Natural killer cell (primary cell): ENCODE results near the gene PRPF8. TPM values are rescaled to one million over a fixed set of nuclear protein-coding genes. Genes with fewer than 3 reads are reported as not detected.
"Not testable (repeated sequence)": the region's sequence is repeated elsewhere in the genome, so short reads cannot be mapped to it uniquely, and the experiment has no call there.

Experiments
- ATAC-seq, 3 donors: fragments of 150-1000 bp in 2 of 3; fragments of 200-7000 bp in 1 of 3; cut with Tn5 transposase; 1 replicate in 1 of 3; 2 replicates in 2 of 3; pipeline ENCODE4 v1.10.0; 2021; ENCODE audit warnings: mild to moderate bottlenecking in 2 of 3, moderate library complexity in 2 of 3
- DNase-seq, 2 donors: peaks; one replicate each; pipeline versions ENCODE4 v3.0.0 to v3.0.0-alpha.2; 2013 to 2021; ENCODE audit warnings: mixed read lengths in 1 of 2
- H3K27ac ChIP-seq: one replicate; pipeline ENCODE4 v1.5.1; 2013; ENCODE audit warnings: mild to moderate bottlenecking, low read length
- H3K27me3 ChIP-seq: one replicate; pipeline ENCODE4 v1.6.1; 2013; ENCODE audit warnings: low read length; ENCODE audit not compliant: control insufficient read depth, insufficient read depth
- H3K36me3 ChIP-seq: one replicate; pipeline ENCODE4 v1.6.1; 2013; ENCODE audit warnings: low read length; ENCODE audit not compliant: control insufficient read depth, insufficient read depth
- H3K4me1 ChIP-seq: one replicate; pipeline ENCODE4 v1.6.1; 2013; ENCODE audit warnings: low read length; ENCODE audit not compliant: control insufficient read depth, insufficient read depth
- H3K4me3 ChIP-seq: one replicate; pipeline ENCODE4 v1.5.1; 2013; ENCODE audit warnings: low read length
- H3K9me3 ChIP-seq: one replicate; pipeline ENCODE4 v1.6.1; 2013; ENCODE audit warnings: low read length; ENCODE audit not compliant: control insufficient read depth, insufficient read depth
- H3K27ac Mint-ChIP-seq, 2 donors: one replicate each; pipeline ENCODE4 v1.8.0; 2022; ENCODE audit warnings: mild to moderate bottlenecking in 2 of 2, mixed read lengths in 2 of 2, moderate library complexity in 1 of 2
- H3K27me3 Mint-ChIP-seq, 2 donors: one replicate each; pipeline ENCODE4 v1.8.0; 2022; ENCODE audit warnings: low read depth in 2 of 2, mixed read lengths in 2 of 2
- H3K36me3 Mint-ChIP-seq: one replicate; pipeline ENCODE4 v1.8.0; 2022; ENCODE audit warnings: mixed read lengths
- H3K4me1 Mint-ChIP-seq, 2 donors: one replicate each; pipeline ENCODE4 v1.8.0; 2022; ENCODE audit warnings: mixed read lengths in 2 of 2
- H3K4me3 Mint-ChIP-seq: one replicate; pipeline ENCODE4 v1.8.0; 2022; ENCODE audit warnings: mild to moderate bottlenecking, moderate library complexity, mixed read lengths
- H3K9me3 Mint-ChIP-seq, 2 donors: one replicate each; pipeline ENCODE4 v1.8.0; 2022; ENCODE audit warnings: mixed read lengths in 2 of 2
- WGBS: methylation state at CpG from one replicate; pipeline ENCODE4 v1.1.7; 2013; ENCODE audit warnings: missing lambda C conversion rate; ENCODE audit not compliant: insufficient coverage; 5-methylcytosine and 5-hydroxymethylcytosine counted together
- intact Hi-C: fragments of 100-400 bp; cut with micrococcal nuclease; formaldehyde crosslinking; loops from one replicate; pipeline ENCODE4 v1.14.2; 2022
- total RNA-seq, 4 donors: library from RNA; stranded (reverse); fragments of 120-200 nt in 1 of 4; gene quantifications; one replicate each; pipeline versions ENCODE4 v1.2.3 to v1.2.4, GENCODE V29; 2013 to 2022
- TF ChIP-seq, protein P1 (sequence below): fragments of 200-600 bp; IDR thresholded peaks from one replicate; pipeline ENCODE4 v1.8.0; 2022; ENCODE audit warnings: antibody characterized with exemption

The PRPF8 gene
- total RNA-seq, 3 donors from 2014 or later (not counting 1 experiment from before 2014, with no cell fraction given), result 475 to 508 (median 480) TPM

DNA sequence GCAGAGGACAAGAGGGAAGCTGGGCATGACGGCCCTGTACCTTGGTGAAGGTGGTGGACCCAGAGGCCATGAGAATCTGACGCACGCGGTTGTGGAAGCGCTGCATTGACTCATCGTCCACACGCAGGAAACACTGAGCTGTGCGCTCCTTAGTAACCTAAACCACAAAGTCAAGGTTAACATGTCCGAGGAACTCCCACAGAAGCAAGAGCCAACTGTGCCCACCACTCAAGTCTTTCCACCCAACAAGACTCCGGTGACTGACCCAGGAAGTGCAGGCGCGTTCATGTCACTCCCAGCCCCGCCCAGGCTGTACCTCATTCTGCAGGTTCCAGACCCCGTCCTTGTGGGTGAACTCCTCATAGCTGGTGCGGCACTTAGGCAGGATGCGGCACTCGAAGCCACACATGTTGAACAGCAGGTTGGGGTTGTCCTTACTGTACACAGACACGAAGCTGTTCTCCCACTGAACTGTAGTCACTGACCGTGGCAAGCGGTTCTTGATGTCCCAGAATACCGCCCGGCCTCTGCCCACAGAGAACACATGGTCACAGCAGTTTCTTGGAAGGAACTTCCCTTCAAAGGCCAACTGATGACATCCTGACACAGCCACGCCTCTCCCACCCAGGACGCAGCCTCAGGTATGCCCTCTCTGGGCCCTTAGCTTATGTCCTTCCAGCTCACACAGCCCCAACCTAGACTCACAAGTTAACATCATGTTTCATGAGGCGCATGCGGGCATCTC lies 11.5 kb downstream of the PRPF8 start:
- DNase-seq (peak in 1 of 2 donors; percentile 47), ATAC-seq (peak; percentile 23 to 38 (median 34))
- H3K4me3 Mint-ChIP-seq, result no peak overlapping the region
- no peak overlapping the region for H3K4me3 ChIP-seq
- no peak overlapping the region for H3K27ac Mint-ChIP-seq
- H3K36me3 ChIP-seq, result peaks cover 90% of the 10 kb centered on the region
- 88% methylated on average over 26 of the region's 26 CpGs for WGBS
- H3K4me1 ChIP-seq, result no peaks in the 10 kb centered on the region
- intact Hi-C loops, result no loop called here
- no peaks in the 10 kb centered on the region for H3K9me3 ChIP-seq
- no peaks in the 10 kb centered on the region for H3K27me3 ChIP-seq
- TF ChIP-seq, protein P1, sequence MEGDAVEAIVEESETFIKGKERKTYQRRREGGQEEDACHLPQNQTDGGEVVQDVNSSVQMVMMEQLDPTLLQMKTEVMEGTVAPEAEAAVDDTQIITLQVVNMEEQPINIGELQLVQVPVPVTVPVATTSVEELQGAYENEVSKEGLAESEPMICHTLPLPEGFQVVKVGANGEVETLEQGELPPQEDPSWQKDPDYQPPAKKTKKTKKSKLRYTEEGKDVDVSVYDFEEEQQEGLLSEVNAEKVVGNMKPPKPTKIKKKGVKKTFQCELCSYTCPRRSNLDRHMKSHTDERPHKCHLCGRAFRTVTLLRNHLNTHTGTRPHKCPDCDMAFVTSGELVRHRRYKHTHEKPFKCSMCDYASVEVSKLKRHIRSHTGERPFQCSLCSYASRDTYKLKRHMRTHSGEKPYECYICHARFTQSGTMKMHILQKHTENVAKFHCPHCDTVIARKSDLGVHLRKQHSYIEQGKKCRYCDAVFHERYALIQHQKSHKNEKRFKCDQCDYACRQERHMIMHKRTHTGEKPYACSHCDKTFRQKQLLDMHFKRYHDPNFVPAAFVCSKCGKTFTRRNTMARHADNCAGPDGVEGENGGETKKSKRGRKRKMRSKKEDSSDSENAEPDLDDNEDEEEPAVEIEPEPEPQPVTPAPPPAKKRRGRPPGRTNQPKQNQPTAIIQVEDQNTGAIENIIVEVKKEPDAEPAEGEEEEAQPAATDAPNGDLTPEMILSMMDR, result no peak
- no peak overlapping the region for H3K27ac ChIP-seq
- no peaks in the 10 kb centered on the region for H3K9me3 Mint-ChIP-seq
- H3K36me3 Mint-ChIP-seq, result peaks cover 29% of the 10 kb centered on the region
- H3K4me1 Mint-ChIP-seq, result peaks cover 13 to 32% of the 10 kb centered on the region in 2 donors
- H3K27me3 Mint-ChIP-seq, result no peaks in the 10 kb centered on the region

DNA sequence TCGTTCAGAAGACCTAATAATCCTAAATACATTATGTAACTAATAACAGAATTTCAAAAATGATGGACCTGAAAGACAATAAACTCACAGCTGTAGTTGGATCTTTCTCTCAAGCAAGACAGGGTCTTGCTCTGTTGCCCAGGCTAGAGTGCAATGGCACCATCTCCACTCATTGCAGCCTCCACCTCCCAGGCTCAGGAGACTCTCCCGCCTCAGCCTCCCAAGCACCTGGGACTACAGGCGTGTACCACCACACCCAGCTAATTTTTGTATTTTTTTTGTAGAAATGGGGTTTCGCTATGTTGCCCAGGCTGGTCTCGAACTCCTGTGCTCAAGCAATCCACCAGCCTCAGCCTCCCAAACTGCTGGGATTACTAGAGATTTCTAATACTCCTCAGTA lies 20.7 kb downstream of the PRPF8 start:
- H3K27ac ChIP-seq, ATAC-seq, H3K4me3 Mint-ChIP-seq, H3K9me3 Mint-ChIP-seq, H3K27me3 Mint-ChIP-seq, H3K4me3 ChIP-seq, H3K27me3 ChIP-seq, H3K4me1 Mint-ChIP-seq, H3K4me1 ChIP-seq, DNase-seq, H3K9me3 ChIP-seq, intact Hi-C loops: not testable (repeated sequence)
- Mint-ChIP-seq H3K27ac (peak overlapping the region in 1 of 2 donors; percentile 36), H3K36me3 (peaks cover 21% of the 10 kb centered on the region)
- WGBS, result 100% methylated on average over 3 of the region's 5 CpGs
- peaks cover 66% of the 10 kb centered on the region for H3K36me3 ChIP-seq

DNA sequence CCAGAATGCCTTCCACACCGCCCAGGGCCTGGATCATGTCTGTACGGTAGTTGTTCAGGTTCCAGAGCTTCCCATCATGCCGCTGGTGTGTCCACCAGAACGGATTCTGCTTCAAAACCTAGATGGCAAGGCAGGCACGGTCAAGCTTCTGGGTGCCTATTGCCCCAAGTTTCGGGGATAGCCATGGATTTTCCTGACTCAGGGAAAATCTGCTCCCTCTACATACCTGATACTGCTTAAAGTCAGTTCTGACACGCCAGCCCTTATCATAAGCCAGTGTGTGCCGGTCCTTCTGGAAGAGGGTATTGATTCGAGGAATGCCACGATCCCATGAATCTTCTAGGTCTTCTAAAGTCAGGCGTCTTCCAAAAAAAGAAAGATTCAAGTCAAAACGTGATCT lies 23.6 kb downstream of the PRPF8 start:
- 98% methylated on average over 12 of the region's 12 CpGs for WGBS
- peaks cover 75% of the 10 kb centered on the region for H3K36me3 ChIP-seq
- no peak overlapping the region for H3K27ac ChIP-seq
- peaks cover 40% of the 10 kb centered on the region for H3K36me3 Mint-ChIP-seq
- no peaks in the 10 kb centered on the region for H3K9me3 Mint-ChIP-seq
- no peaks in the 10 kb centered on the region for H3K27me3 Mint-ChIP-seq
- ATAC-seq (no peak), DNase-seq (no peak)
- peak overlapping the region in 1 of 2 donors; percentile 48 for H3K27ac Mint-ChIP-seq
- H3K4me1 Mint-ChIP-seq, result peaks cover 7 to 8% of the 10 kb centered on the region in 2 donors
- H3K4me1 ChIP-seq, result no peaks in the 10 kb centered on the region
- TF ChIP-seq, protein P1, result no peak
- H3K4me3 ChIP-seq, result no peak overlapping the region
- no peaks in the 10 kb centered on the region for H3K9me3 ChIP-seq
- intact Hi-C loops, result no loop called here
- no peak overlapping the region for H3K4me3 Mint-ChIP-seq
- H3K27me3 ChIP-seq, result no peaks in the 10 kb centered on the region

DNA sequence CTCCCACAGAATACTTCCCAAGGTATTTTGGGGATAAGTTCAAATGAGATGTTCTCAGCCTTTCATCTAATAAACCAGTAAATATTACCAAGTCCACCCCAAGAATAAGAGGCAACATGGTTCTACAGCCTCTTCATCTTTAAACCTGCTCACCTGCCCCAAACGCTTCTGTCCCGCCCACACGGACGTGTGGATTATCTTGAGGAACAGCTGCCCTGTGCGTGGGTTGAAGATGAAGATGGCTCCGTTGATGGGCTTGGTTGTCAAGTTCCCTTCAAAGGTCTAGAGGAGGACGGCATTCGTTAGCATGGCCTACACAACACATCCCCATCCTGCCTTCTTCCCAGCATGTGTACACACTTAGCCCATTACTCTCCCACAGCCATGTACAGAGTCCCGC lies 26.6 kb downstream of the PRPF8 start:
- H3K9me3 Mint-ChIP-seq, result no peaks in the 10 kb centered on the region
- Histone ChIP-seq H3K4me1 (no peaks in the 10 kb centered on the region), H3K4me3 (no peak overlapping the region), H3K9me3 (no peaks in the 10 kb centered on the region), H3K27ac (no peak overlapping the region), H3K27me3 (no peaks in the 10 kb centered on the region), H3K36me3 (peaks cover 88% of the 10 kb centered on the region)
- peaks cover 7 to 8% of the 10 kb centered on the region in 2 donors for H3K4me1 Mint-ChIP-seq
- H3K27ac Mint-ChIP-seq, result no peak overlapping the region
- no peak for DNase-seq
- TF ChIP-seq, protein P1, result no peak
- ATAC-seq, result no peak
- H3K27me3 Mint-ChIP-seq, result no peaks in the 10 kb centered on the region
- intact Hi-C loops, result no loop called here
- 97% methylated on average over 9 of the region's 9 CpGs for WGBS
- H3K36me3 Mint-ChIP-seq, result peaks cover 55% of the 10 kb centered on the region
- no peak overlapping the region for H3K4me3 Mint-ChIP-seq
